Measurements from ENCODE around the gene MAML2.

DNA sequence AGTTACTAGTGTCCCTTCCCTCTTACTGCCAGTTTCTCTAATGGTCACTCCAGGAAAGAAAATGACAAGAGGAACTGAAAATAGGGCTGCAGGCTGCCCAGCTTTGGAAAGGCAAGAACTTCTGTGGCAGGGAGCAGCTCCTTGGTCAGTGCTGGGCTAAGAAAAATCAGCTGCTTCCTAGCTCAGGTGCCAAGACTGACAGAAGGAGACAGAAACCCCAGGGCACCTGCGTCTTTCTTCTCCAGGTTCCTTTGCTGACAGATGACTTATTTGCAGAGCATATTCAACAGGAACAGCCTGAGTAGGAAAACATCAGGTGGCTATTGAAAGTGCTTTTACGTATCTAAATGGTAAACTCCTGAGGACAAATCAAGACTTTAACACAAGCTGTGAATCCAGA lies 25.4 kb downstream of the MAML2 start:
- TF ChIP-seq, protein P1, sequence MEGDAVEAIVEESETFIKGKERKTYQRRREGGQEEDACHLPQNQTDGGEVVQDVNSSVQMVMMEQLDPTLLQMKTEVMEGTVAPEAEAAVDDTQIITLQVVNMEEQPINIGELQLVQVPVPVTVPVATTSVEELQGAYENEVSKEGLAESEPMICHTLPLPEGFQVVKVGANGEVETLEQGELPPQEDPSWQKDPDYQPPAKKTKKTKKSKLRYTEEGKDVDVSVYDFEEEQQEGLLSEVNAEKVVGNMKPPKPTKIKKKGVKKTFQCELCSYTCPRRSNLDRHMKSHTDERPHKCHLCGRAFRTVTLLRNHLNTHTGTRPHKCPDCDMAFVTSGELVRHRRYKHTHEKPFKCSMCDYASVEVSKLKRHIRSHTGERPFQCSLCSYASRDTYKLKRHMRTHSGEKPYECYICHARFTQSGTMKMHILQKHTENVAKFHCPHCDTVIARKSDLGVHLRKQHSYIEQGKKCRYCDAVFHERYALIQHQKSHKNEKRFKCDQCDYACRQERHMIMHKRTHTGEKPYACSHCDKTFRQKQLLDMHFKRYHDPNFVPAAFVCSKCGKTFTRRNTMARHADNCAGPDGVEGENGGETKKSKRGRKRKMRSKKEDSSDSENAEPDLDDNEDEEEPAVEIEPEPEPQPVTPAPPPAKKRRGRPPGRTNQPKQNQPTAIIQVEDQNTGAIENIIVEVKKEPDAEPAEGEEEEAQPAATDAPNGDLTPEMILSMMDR (IDR thresholded peaks at IDR 0.05): no peak
- TF ChIP-seq POLR2A (IDR thresholded peaks at IDR 0.05): no peak
